Spleen (tissue), 13 donors: ENCODE data around the gene ADPRH. TPM values are rescaled to one million over a fixed set of nuclear protein-coding genes. Genes with fewer than 3 reads are reported as not detected.

Experiments
- DNase-seq: peaks from one replicate; pipeline ENCODE4 v3.0.0-alpha.2; 2020
- H3K27ac ChIP-seq, 8 donors: fragments of 200-600 bp; sonication (generic) in 7 of 8; 1 replicate in 4 of 8; 2 replicates in 4 of 8; pipeline versions ENCODE4 v1.5.0 to v1.8.0; 2016 to 2021; ENCODE audit warnings: inconsistent platforms in 4 of 8, mild to moderate bottlenecking in 4 of 8, moderate library complexity in 1 of 8
- H3K27me3 ChIP-seq, 7 donors: fragments of 200-600 bp; sonication (generic) in 6 of 7; replicated peaks in 1 of 7; 1 replicate in 4 of 7; 2 replicates in 3 of 7; pipeline versions ENCODE4 v1.5.0 to v1.8.0; 2016 to 2021; ENCODE audit warnings: inconsistent platforms in 3 of 7, mild to moderate bottlenecking in 1 of 7
- H3K36me3 ChIP-seq, 6 donors: fragments of 200-600 bp; sonication (generic) in 5 of 6; 1 replicate in 4 of 6; 2 replicates in 2 of 6; pipeline versions ENCODE4 v1.5.0 to v1.8.0; 2016 to 2021; ENCODE audit warnings: inconsistent platforms in 2 of 6
- H3K4me1 ChIP-seq, 6 donors: fragments of 200-600 bp; sonication (generic) in 5 of 6; 1 replicate in 3 of 6; 2 replicates in 3 of 6; pipeline versions ENCODE4 v1.5.0 to v1.8.0; 2016 to 2021; ENCODE audit warnings: inconsistent platforms in 3 of 6
- H3K4me3 ChIP-seq, 8 donors: fragments of 200-600 bp; sonication (generic) in 7 of 8; 1 replicate in 4 of 8; 2 replicates in 4 of 8; pipeline versions ENCODE4 v1.5.0 to v1.8.0; 2016 to 2021; ENCODE audit warnings: inconsistent platforms in 4 of 8, mild to moderate bottlenecking in 4 of 8, moderate library complexity in 2 of 8
- H3K9me3 ChIP-seq, 8 donors: fragments of 200-600 bp; sonication (generic) in 7 of 8; 1 replicate in 4 of 8; 2 replicates in 4 of 8; pipeline versions ENCODE4 v1.5.0 to v1.8.0; 2016 to 2021; ENCODE audit warnings: inconsistent platforms in 4 of 8
- POLR2A ChIP-seq, 3 donors: fragments of 450-650 bp; IDR thresholded peaks; one replicate each; pipeline ENCODE4 v1.5.1; 2017; ENCODE audit warnings: antibody characterized with exemption in 3 of 3, mild to moderate bottlenecking in 1 of 3
- POLR2AphosphoS5 ChIP-seq, 3 donors: sonication (generic); formaldehyde crosslinking; IDR thresholded peaks; one replicate each; pipeline ENCODE4 v1.5.1; 2017; ENCODE audit warnings: antibody characterized with exemption in 3 of 3
- WGBS, 5 donors: extraction: QIAGEN DNeasy Blood & Tissue Kit in 3 of 5; methylation state at CpG; one replicate each; pipeline versions ENCODE4 v1.1.5 to v1.1.7; 2013 to 2018; 5-methylcytosine and 5-hydroxymethylcytosine counted together
- intact Hi-C: fragments of 100-400 bp; cut with DNase I; formaldehyde crosslinking; loops from one replicate; pipeline ENCODE4 v1.15.0; 2023; ENCODE audit warnings: low total_unique reads
- long read RNA-seq, 2 donors: transcript quantifications; one replicate each; lab custom pipeline, GENCODE V29; 2026
- polyA plus RNA-seq, 3 donors: library from polyadenylated mRNA; stranded (reverse); fragments of 200-250 nt; gene quantifications; one replicate each; pipeline ENCODE4 v1.2.1, GENCODE V29; 2013
- total RNA-seq, 7 donors: library from RNA; depleted of rRNA in 3 of 7; stranded (reverse); fragments of >200 nt in 3 of 7; fragmentation: NEBNext Ultra II Directional in 4 of 7; extraction: Animal tissue kit (Norgen Biotek cat#: 25700) in 4 of 7; gene quantifications; one replicate each; pipeline versions ENCODE4 v1.1.0 to v1.2.1, GENCODE V29; 2016 to 2021
- TF ChIP-seq, protein P1 (sequence below), 11 experiments: fragments of 200-600 bp in 7 of 11; fragments of 450-650 bp in 4 of 11; sonication (generic) in 4 of 11; IDR thresholded peaks in 8 of 11; conservative IDR thresholded peaks in 3 of 11; 1 replicate in 7 of 11; 2 replicates in 4 of 11; pipeline versions ENCODE4 v1.4.0 to v1.8.0; 2016 to 2021; ENCODE audit warnings: antibody characterized with exemption in 11 of 11, inconsistent platforms in 4 of 11, mild to moderate bottlenecking in 1 of 11
- donor health status: healthy with polysubstance abuse.
- donor health status: DM: no; HTN: no; CAD: no; lungs with moderate emphysema.
- donor health status: DM: no; HTN: no; CAD: no.
- donor health status: Bipolar disorder and iron deficiency.
- donor health status: healthy.
- donor health status: DM: no; HTN: no; CAD: no.
- donor health status: DM: yes; HTN: yes; CAD: no.

Gene ADPRH
- total RNA-seq: 10 to 100 TPM; 16.1 to 29.2 (median 24.3) TPM
- 10 to 100 TPM in 2 of 3 donors, 1 to 10 TPM in 1; 7.1 to 14.4 (median 10.3) TPM for polyA plus RNA-seq
- long read RNA-seq, donor 1, partial matches to known transcripts: 0 of 1 reads
- long read RNA-seq, donor 1, other reads (novel, unspliced or antisense): 0 of 1 reads
- long read RNA-seq, donor 2: 0 reads

DNA sequence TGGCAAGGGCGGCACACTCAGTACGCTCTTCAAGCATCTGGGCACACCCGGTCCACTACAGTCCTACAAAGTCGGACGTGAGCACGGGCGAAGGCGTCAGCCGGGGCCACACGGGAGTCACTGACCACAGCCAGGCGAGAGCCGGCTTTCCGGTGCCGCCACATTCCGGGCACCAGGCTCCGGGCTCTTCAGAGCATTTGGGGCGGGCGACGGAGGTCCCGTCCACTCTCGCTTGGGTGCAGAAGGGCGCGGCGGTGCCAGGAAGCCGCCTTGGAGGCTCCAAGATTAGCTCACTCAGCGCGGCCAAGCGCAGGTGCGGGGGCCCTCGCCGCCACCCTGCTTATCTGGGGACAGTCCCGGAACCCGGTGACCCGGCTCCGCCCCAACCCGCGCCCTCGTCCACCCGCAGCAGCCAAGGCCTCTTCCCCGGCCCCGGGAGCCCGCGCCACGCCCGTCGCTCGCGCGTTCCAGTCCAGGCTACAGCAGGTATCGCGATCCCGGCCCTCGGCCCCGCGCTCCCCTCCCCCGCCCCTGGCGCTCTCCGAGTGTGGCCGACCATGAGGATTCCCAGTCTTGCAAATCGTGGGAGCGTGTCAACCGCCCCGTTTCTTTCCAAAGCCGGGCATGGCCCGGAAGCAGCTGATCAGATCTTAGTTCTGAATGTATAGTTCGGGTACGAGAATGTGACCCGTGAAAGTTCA is at the start of gene ADPRH:
TSS of gene ADPRH (plus strand) at position 127 of the 701 bp plus-strand sequence. CDS start 2,678 bp downstream, outside the sequence.
- H3K27me3 ChIP-seq: no peaks in the 10 kb centered on the region
- intact Hi-C loops: loop anchor here (10.0 kb wide), 1 partner anchor 85 kb away; the partner anchor contains the start of gene POPDC2
- no peaks in the 10 kb centered on the region for H3K9me3 ChIP-seq
- TF ChIP-seq, protein P1, sequence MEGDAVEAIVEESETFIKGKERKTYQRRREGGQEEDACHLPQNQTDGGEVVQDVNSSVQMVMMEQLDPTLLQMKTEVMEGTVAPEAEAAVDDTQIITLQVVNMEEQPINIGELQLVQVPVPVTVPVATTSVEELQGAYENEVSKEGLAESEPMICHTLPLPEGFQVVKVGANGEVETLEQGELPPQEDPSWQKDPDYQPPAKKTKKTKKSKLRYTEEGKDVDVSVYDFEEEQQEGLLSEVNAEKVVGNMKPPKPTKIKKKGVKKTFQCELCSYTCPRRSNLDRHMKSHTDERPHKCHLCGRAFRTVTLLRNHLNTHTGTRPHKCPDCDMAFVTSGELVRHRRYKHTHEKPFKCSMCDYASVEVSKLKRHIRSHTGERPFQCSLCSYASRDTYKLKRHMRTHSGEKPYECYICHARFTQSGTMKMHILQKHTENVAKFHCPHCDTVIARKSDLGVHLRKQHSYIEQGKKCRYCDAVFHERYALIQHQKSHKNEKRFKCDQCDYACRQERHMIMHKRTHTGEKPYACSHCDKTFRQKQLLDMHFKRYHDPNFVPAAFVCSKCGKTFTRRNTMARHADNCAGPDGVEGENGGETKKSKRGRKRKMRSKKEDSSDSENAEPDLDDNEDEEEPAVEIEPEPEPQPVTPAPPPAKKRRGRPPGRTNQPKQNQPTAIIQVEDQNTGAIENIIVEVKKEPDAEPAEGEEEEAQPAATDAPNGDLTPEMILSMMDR (IDR thresholded peaks at IDR 0.05 in 8 of 11, conservative IDR thresholded peaks at IDR 0.05 in 3 of 11): no peak
- TF ChIP-seq POLR2AphosphoS5 (IDR thresholded peaks at IDR 0.05): peak; percentile 58 to 85 (median 80)
- peak within 1 kb of the TSS; percentile 43 to 74 (median 54) for H3K4me3 ChIP-seq
- H3K36me3 ChIP-seq: peaks cover 0 to 6% (median 0%) of the 10 kb centered on the region in 6 donors
- H3K27ac ChIP-seq: peak within 1 kb of the TSS; percentile 89 to 94 (median 91)
- peak; percentile 94 for DNase-seq
- 0 to 2% (median 1%) methylated on average over 41 to 68 of the region's 68 CpGs for WGBS, 5 donors
- H3K4me1 ChIP-seq: peaks cover 0 to 38% (median 22%) of the 10 kb centered on the region in 6 donors

DNA sequence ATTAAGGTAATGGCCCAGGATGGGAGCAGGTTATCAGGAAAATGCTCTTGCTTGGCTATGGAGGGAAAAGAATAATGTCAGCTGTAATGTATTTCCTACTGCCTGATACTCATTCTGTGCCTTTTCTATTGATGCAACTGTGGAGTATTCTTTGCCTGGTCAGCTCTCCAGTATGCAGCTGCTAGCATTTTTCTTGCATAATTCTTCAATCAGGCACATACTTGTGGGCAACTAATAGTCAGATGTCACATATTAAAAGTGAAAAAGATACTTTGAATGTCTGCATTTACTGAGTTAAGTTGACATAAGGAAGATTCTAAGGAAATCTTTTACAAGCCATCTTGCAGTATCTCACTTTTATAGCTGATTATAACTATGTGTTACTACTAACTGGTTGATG is 49.4 kb upstream of the ADPRH start:
- intact Hi-C loops: no loop called here
- TF ChIP-seq, protein P1 (IDR thresholded peaks at IDR 0.05 in 8 of 11, conservative IDR thresholded peaks at IDR 0.05 in 3 of 11): no peak
- TF ChIP-seq POLR2A (IDR thresholded peaks at IDR 0.05) (no peak), POLR2AphosphoS5 (IDR thresholded peaks at IDR 0.05) (no peak)
- H3K9me3 ChIP-seq: no peaks in the 10 kb centered on the region
- no peak for DNase-seq
- H3K4me1 ChIP-seq: peaks cover 0 to 4% (median 0%) of the 10 kb centered on the region in 6 donors
- no peak overlapping the region for H3K4me3 ChIP-seq
- no peak overlapping the region for H3K27ac ChIP-seq
- H3K27me3 ChIP-seq: no peaks in the 10 kb centered on the region
- peaks cover 0 to 34% (median under 1%) of the 10 kb centered on the region in 6 donors for H3K36me3 ChIP-seq

- no peak for DNase-seq
- WGBS, 5 donors: 73 to 94% (median 88%) methylated on average over 2 of the region's 2 CpGs
- intact Hi-C loops: no loop called here
- TF ChIP-seq POLR2AphosphoS5 (IDR thresholded peaks at IDR 0.05) (no peak), POLR2A (IDR thresholded peaks at IDR 0.05) (no peak)
- TF ChIP-seq, protein P1 (IDR thresholded peaks at IDR 0.05 in 8 of 11, conservative IDR thresholded peaks at IDR 0.05 in 3 of 11): no peak
- peaks cover 0 to 31% (median 0%) of the 10 kb centered on the region in 6 donors for H3K36me3 ChIP-seq
- no peak overlapping the region for H3K27ac ChIP-seq
- H3K27me3 ChIP-seq: no peaks in the 10 kb centered on the region
- no peak overlapping the region for H3K4me3 ChIP-seq
- H3K9me3 ChIP-seq: no peaks in the 10 kb centered on the region
- no peaks in the 10 kb centered on the region for H3K4me1 ChIP-seq
Measured at GRCh38 chr3:119530456-119530855, 48.8 kb upstream of the ADPRH start.

GRCh38 chr3:119531151-119531550 is 48.1 kb upstream of the ADPRH start:
- no peak for DNase-seq
- 94 to 99% (median 98%) methylated on average over 4 of the region's 4 CpGs for WGBS, 5 donors
- no peak for TF ChIP-seq POLR2AphosphoS5 (IDR thresholded peaks at IDR 0.05)
- H3K4me3 ChIP-seq: no peak overlapping the region
- H3K27ac ChIP-seq: no peak overlapping the region
- H3K9me3 ChIP-seq: no peaks in the 10 kb centered on the region
- intact Hi-C loops: no loop called here
- peaks cover 0 to 26% (median 0%) of the 10 kb centered on the region in 6 donors for H3K36me3 ChIP-seq
- H3K4me1 ChIP-seq: no peaks in the 10 kb centered on the region
- no peaks in the 10 kb centered on the region for H3K27me3 ChIP-seq
